Frontal cortex (tissue), 4 donors: ENCODE results near the gene DOCK9. TPM values are rescaled to one million over a fixed set of nuclear protein-coding genes. Genes with fewer than 3 reads are reported as not detected.

Source experiments
- DNase-seq, 2 donors: peaks; one replicate each; pipeline ENCODE4 v3.0.0; 2012; ENCODE audit warnings: low spot score in 2 of 2
- FAIRE-seq: peaks from 2 replicates; lab custom pipeline; 2012; peaks lifted over from hg19 to GRCh38; lab: Jason Lieb, UNC
- total RNA-seq: library from RNA; depleted of rRNA; stranded (reverse); fragments of >200 nt; gene quantifications from one replicate; pipeline ENCODE4 v1.2.3, GENCODE V29; 2014
- donor health status: control.
- donor health status: control.
- donor health status: control.

The DOCK9 gene
- total RNA-seq, 1 donor from 2014 or later: 162 TPM

DNA sequence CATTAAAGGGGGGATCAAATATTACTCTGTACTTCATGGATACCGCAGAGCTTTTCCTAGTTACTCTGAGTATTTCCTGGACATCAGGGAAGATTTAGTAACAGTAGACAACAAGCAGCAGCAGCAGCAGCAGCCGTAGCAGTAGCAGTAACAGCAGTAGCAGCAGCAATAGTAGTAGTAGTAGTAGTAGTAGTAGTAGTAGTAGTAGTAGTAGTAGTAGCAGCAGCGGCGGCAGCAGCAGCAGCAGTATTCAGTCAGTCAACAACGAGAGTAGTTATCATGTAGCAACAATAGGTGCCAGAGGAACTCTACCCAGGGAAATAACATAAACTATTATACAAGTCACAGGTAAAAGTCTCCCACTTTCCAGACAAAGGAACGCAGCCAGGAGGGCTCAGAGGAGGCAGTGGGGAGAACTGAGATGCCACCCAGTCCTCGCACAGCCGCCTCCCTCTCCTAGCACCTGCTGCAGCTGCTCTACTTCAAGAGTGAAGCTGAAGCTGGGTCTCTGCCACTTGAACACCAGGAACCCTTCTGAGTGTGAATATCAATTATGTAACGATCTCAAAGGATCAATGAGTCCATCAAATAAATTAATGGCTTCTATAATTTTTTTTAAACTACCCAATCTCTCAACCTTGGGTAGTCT lies 1.3 kb upstream of the DOCK9 start:
- DNase-seq (no peak), FAIRE-seq (no peak)

DNA sequence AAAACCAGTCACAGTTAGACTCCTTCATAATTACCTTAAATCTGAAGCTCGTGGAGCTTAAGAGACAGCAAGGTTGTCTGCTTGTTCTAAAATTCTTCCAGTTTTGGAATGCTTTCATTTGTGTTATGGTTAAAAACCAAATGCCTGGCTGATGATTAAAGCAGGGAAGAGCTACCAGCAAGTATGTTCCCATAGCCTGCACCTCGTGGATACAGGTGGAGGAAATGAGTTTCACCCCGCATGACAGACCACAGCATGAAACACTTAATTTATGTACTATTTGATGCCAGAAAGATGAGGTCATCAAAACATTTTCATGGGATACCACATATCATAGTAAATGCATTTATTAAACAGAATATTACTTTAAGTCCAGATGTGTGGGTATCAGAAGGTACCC lies 416 bp upstream of the DOCK9 start:
- FAIRE-seq: no peak
- no peak for DNase-seq

- FAIRE-seq (no peak), DNase-seq (no peak)
Measured at GRCh38 chr13:98976941-98977340, 923 bp downstream of the DOCK9 start.

GRCh38 chr13:98976338-98976737 lies 1.5 kb downstream of the DOCK9 start:
- DNase-seq: no peak
- no peak for FAIRE-seq

DNA sequence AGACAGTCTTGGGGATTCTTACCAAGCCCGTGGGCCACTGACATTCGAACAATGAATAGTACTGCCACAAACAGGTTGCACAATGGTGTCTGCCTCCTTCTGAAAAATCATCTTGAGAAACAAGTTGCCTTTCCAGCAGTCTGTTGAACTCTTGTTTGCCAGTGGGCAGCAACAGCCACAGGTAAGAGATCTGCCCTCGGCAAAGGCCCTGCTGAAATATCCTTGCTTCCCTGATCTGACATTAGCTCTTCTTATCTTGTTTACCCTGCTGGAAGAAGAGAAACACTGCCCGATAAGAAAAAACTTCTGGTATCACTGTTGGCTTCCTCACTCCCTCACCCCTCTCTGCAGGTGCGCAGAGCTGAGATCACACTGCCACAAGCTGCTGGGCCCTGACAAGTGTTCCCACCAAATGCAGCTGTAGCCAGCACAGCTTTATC lies 2.0 kb downstream of the DOCK9 start:
- DNase-seq: no peak
- no peak for FAIRE-seq

DNA sequence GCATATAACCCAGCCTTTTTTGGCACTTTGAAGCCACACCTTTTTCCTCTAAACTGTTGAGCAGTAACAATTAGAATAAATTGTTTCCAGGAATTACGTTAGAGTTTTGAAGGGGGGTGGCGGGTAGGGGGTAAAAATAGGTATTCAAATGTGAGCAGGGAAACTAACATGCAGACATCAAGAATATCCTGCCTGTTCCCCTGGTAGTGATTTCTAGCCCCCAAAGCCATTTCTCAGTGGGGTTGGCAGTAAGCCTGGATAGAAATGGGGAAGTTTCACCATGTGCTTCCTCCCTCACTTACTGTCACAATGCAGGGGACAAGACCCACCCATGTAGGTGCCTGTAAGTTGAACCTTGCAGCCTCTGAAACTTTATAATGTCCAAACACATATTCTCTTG lies 3.8 kb downstream of the DOCK9 start:
- DNase-seq (no peak), FAIRE-seq (no peak)

- DNase-seq: no peak
- FAIRE-seq: no peak
Measured at GRCh38 chr13:98972627-98973026, 5.2 kb downstream of the DOCK9 start.

DNA sequence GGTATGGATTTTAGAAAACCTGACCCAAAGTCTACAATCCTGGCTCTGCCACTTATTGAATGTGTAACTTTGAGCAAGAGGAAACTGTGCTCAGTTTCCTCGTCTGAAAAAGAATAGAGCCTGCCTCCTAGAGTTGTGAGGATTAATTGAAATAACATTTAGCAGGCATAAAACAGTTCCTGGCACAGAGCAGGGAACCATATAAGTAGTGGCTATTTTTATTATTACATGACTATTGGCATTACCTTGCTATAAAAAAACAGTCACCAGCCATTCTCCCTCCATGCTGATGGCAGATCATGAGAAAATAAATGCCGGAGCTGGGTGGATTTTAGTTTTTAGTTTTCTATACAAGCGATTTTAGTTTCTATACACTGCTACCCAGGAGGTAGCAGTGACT lies 5.8 kb downstream of the DOCK9 start:
- no peak for DNase-seq
- no peak for FAIRE-seq

GRCh38 chr13:98970330-98970729 lies 7.5 kb downstream of the DOCK9 start:
- DNase-seq: no peak
- FAIRE-seq: no peak

GRCh38 chr13:98967491-98967890 lies 10.4 kb downstream of the DOCK9 start:
- FAIRE-seq: no peak
- DNase-seq: no peak

GRCh38 chr13:98966019-98966418 lies 11.8 kb downstream of the DOCK9 start:
- no peak for DNase-seq
- FAIRE-seq: no peak

DNA sequence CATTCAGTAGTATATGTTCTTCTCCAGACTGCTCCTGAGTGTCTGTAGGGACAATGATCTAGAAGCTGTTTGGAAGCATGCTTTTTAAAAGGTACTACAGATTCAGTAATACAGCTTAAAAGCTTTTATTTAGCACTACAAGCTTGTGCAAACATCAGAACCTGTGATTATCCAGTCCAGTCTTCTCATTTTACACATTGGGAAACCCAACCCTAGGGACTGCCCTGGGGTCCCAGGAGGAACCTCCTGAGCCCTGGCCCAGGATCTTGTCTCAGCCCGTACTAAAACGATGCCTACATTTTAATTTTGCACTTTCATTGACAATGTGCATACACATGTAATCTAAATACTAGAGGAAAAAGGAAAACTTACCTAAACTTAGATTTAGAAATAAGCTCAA lies 12.5 kb downstream of the DOCK9 start:
- no peak for FAIRE-seq
- no peak for DNase-seq

GRCh38 chr13:98963917-98964316 lies 13.9 kb downstream of the DOCK9 start:
- DNase-seq (no peak), FAIRE-seq (no peak)

GRCh38 chr13:98962901-98963590 lies 14.8 kb downstream of the DOCK9 start:
- no peak for DNase-seq
- no peak for FAIRE-seq

GRCh38 chr13:98961503-98962105 lies 16.3 kb downstream of the DOCK9 start:
- no peak for DNase-seq
- no peak for FAIRE-seq

GRCh38 chr13:98960606-98961502 lies 17.0 kb downstream of the DOCK9 start:
- DNase-seq: no peak
- FAIRE-seq: no peak

DNA sequence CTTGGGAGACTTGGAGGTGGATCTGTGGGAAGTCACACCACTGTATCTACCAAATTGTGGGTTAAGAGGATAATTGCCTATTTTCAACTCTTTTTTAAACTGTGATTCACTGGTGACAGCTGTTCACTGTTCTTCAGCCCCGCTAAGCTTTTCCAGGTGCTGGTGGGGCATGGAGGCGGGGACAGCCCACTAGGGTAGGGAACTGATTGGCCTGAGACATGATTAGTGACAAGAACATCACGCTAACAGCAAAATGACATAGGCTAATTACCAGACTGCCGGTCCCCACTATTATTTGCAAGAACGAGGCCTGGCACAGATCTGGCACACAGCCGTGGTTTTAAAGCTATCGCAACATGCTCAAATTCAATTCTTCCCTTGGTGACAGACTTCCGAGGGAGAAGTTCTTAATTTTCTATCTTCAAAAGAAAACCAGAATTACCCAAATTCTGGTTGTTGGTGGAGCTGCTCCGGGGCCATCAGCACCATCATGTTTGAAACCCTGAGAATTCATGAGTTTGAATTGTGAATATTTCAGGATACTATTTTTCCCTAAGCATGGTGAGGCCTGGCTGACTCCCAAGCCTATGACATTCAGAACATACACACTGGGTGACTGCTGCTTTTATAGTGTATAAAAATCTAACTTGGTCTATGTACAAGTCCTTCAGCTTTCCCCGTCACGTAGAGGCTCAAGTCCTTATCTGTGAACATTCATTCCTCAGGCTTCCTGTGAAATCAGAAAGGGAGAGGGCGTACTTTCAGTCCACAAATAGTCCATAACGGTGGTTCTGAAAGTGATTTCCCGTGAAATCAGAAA lies 17.9 kb downstream of the DOCK9 start:
- DNase-seq (no peak), FAIRE-seq (no peak)

DNA sequence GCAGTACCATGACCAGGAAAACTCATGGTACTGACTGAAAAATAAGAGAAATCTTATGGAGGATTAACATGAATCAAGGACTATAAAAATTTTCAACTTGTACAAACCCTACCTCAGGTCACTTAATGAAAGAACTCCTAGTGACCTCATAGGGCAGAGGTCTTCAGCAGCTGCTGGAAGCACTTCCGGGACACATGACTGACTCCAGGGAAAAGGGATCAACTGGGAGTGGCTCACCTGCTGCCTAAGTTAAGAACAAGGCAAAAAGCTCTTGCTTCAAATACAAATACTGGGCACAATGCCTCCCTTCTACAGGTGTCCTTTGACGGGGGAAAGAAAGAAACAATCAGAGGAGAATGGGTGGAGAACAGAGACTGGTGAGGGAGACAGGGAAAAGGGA lies 18.6 kb downstream of the DOCK9 start:
- DNase-seq: no peak
- no peak for FAIRE-seq

- FAIRE-seq: no peak
- no peak for DNase-seq
Measured at GRCh38 chr13:98958443-98958794, 19.4 kb downstream of the DOCK9 start.
